Upper lobe of right lung (tissue), 1 donor: ENCODE data around the gene IGFALS. TPM values are rescaled to one million over a fixed set of nuclear protein-coding genes. Genes with fewer than 3 reads are reported as not detected.

Experiments used
- ATAC-seq: fragments of 200-7000 bp; cut with Tn5 transposase; one replicate; pipeline ENCODE4 v1.9.1; 2020; ENCODE audit warnings: mild to moderate bottlenecking, moderate library complexity
- DNase-seq: peaks from one replicate; pipeline ENCODE4 v3.0.0-alpha.2; 2020
- H3K27ac ChIP-seq: fragments of 200-600 bp; one replicate; pipeline ENCODE4 v1.8.0; 2022
- H3K27me3 ChIP-seq: fragments of 200-600 bp; one replicate; pipeline ENCODE4 v1.8.0; 2022; ENCODE audit warnings: mild to moderate bottlenecking
- H3K36me3 ChIP-seq: fragments of 200-600 bp; one replicate; pipeline ENCODE4 v1.8.0; 2022
- H3K4me1 ChIP-seq: fragments of 200-600 bp; one replicate; pipeline ENCODE4 v1.8.0; 2022
- H3K4me3 ChIP-seq: fragments of 200-600 bp; one replicate; pipeline ENCODE4 v1.8.0; 2022; ENCODE audit warnings: mild to moderate bottlenecking
- H3K9me3 ChIP-seq: fragments of 200-600 bp; one replicate; pipeline ENCODE4 v1.8.0; 2022
- intact Hi-C: fragments of 100-400 bp; cut with DNase I; formaldehyde crosslinking; loops from one replicate; pipeline ENCODE4 v1.11.0; 2022
- total RNA-seq: library from RNA; stranded (reverse); fragmentation: NEBNext Ultra II Directional; extraction: Animal tissue kit (Norgen Biotek cat#: 25700); gene quantifications from one replicate; pipeline ENCODE4 v1.2.1, GENCODE V29; 2021
- TF ChIP-seq, protein P1 (sequence below): fragments of 200-600 bp; IDR thresholded peaks from one replicate; pipeline ENCODE4 v1.8.0; 2022; ENCODE audit warnings: antibody characterized with exemption
- donor health status: DM: no; HTN: yes; CAD: no; lungs with severe emphysema.

IGFALS gene
- total RNA-seq, 1 donor from 2014 or later: 2.5 TPM

DNA sequence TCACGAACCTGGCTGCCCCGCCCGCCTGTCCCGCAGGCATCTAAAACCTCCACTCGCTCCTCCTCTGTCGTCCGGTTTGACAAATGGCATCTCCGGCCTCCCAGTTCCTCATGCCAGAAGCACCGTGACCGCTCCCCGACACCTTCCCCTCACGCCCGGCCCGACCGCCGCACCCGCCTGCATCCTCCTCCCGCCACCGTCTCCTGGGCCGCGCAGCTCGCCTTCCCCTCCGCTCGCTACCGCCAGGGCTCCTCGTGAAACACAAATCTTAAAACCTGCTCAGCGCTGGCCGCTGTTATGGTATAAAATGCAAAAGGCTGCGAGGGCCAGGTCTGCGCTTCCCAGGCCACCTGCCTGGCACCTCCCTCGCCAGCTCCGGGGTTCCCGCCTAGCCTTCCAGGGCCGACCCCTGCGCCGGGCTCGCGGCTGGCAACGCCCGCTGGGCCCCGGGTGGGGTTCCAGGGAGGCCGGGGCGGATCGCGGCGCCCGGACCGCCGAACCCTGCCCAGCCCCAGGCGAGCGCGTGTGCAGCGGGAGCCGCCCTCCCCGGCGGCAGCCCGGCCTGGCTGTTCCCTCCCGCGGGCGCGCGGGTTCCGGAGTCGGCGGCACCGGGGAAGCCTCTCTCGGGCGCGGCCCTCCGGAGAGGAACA lies 11.6 kb downstream of the IGFALS start:
- ATAC-seq (peak; percentile 21), DNase-seq (no peak)
- no peaks in the 10 kb centered on the region for H3K9me3 ChIP-seq
- H3K27me3 ChIP-seq: no peaks in the 10 kb centered on the region
- peaks cover 17% of the 10 kb centered on the region for H3K4me1 ChIP-seq
- TF ChIP-seq, protein P1, sequence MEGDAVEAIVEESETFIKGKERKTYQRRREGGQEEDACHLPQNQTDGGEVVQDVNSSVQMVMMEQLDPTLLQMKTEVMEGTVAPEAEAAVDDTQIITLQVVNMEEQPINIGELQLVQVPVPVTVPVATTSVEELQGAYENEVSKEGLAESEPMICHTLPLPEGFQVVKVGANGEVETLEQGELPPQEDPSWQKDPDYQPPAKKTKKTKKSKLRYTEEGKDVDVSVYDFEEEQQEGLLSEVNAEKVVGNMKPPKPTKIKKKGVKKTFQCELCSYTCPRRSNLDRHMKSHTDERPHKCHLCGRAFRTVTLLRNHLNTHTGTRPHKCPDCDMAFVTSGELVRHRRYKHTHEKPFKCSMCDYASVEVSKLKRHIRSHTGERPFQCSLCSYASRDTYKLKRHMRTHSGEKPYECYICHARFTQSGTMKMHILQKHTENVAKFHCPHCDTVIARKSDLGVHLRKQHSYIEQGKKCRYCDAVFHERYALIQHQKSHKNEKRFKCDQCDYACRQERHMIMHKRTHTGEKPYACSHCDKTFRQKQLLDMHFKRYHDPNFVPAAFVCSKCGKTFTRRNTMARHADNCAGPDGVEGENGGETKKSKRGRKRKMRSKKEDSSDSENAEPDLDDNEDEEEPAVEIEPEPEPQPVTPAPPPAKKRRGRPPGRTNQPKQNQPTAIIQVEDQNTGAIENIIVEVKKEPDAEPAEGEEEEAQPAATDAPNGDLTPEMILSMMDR: no peak
- peak overlapping the region; percentile 85 for H3K27ac ChIP-seq
- intact Hi-C loops: no loop called here
- peaks cover 29% of the 10 kb centered on the region for H3K36me3 ChIP-seq
- H3K4me3 ChIP-seq: peak overlapping the region; percentile 80

DNA sequence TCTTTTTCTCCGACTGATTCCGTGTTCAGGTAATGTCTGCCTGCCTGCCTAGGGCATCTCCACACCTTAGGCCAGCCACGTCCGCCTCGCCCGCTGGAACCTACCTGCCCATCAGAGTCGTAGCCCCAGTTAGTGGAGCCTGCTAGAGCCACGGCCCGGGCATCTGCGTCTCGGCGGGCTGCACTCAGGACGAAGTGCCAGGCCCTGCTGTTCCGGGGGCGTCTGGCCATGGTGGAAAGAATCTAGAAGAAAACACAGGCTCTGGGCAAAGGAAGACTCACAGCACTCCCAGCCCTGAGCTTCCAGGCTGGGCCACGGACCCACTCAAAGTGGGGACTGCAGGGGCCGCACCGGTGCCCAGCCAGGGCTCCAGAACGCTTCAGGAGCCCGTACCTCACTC lies 12.3 kb downstream of the IGFALS start:
- Histone ChIP-seq H3K4me3 (peak overlapping the region; percentile 80), H3K4me1 (peaks cover 17% of the 10 kb centered on the region), H3K27ac (no peak overlapping the region), H3K27me3 (no peaks in the 10 kb centered on the region), H3K9me3 (no peaks in the 10 kb centered on the region), H3K36me3 (peaks cover 31% of the 10 kb centered on the region)
- DNase-seq (no peak), ATAC-seq (no peak)
- TF ChIP-seq, protein P1: no peak
- intact Hi-C loops: no loop called here

DNA sequence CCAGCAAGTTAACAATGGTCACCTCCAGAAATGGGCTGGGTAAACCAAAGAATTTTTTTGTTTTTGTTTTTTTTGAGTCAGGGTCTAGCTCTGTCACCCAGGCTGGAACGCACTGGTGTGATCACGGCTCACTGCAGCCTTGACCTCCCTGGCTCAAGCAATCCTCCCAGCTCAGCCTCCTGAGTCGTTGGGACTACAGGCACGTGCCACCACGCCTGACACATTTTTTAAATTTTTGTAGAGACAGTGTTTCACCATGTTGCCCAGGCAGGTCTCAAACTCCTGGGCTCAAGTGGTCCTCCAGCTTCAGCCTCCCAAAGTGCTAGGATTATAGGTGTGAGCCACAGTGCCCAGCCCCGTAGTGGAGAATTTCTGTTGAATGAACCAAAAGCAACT lies 12.8 kb downstream of the IGFALS start:
- intact Hi-C loops: no loop called here
- ATAC-seq: no peak
- Histone ChIP-seq H3K27ac (no peak overlapping the region), H3K4me1 (peaks cover 17% of the 10 kb centered on the region), H3K4me3 (no peak overlapping the region), H3K36me3 (peaks cover 32% of the 10 kb centered on the region), H3K9me3 (no peaks in the 10 kb centered on the region), H3K27me3 (no peaks in the 10 kb centered on the region)
- TF ChIP-seq, protein P1: no peak
- no peak for DNase-seq

DNA sequence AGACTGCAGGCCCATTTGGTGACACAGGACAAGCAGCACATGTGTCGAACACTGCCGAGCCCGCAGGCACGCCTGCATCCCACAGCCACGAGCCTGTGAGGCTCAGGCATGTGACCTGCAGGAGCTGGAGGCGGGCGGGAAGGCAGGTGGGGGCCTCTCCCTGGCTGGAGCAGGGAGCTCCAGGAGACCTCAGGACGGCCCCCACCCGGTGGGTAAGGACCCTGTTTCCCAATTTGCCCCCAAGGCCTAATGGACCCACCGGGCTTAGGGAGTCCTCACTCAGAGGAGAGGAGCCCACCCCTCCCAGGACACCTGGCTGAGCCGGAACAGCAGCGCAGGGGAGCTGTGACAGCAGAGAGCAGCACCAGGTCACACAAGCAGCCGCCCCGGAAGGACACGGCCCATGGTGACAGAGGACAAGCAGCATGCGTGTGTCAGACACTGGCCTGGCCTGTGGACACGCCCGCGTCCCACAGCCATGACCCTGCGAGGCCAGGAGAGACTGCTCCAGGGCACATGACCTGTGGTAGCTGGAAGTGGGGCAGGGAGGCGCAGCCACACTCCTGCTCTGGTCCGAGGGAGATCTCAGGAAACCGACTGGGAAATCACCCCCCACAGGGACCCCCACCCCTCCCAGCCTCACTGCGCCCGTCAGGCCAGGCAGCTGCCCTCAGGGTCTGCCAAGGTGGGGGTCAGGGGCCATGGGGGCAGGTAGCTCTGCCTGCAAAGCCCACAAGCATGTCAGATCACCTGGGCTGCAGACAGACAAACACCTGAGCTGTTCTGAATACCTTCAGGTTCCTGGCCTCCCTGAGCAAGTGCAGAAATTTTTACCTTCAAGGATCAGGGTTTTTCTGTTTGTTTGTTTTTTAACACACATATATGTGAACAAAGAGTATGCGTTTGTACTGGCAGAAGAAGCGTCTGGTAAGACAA lies 13.5 kb downstream of the IGFALS start:
- Histone ChIP-seq H3K4me1 (peaks cover 17% of the 10 kb centered on the region), H3K27ac (no peak overlapping the region), H3K36me3 (peaks cover 32% of the 10 kb centered on the region), H3K27me3 (no peaks in the 10 kb centered on the region), H3K4me3 (no peak overlapping the region), H3K9me3 (no peaks in the 10 kb centered on the region)
- TF ChIP-seq, protein P1: no peak
- DNase-seq: no peak
- no peak for ATAC-seq
- intact Hi-C loops: no loop called here

DNA sequence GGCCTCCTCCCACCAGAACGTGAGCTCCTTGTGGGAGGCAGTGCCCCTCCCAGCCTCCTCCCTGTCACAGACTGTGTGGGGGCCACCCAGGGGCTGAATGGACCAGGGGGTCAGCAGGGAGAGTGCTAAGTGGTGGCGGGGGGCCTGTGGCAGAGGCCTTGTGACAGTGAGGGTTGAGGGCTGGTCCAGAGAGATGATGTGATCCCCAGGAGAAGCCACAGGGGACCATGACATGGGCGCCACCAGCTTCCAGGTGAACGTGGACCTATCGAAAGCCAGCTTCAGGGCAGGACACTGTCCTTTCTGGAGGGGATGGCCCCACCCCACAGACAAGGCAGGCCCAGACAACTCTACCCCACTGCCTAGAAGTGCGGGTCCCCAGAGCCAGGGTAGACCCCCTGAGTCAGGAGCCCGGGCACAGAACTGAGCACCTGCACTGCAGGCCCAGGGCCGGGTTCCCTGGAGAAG lies 14.2 kb downstream of the IGFALS start:
- intact Hi-C loops: no loop called here
- no peaks in the 10 kb centered on the region for H3K27me3 ChIP-seq
- H3K4me1 ChIP-seq: peaks cover 22% of the 10 kb centered on the region
- no peak overlapping the region for H3K27ac ChIP-seq
- no peak overlapping the region for H3K4me3 ChIP-seq
- DNase-seq: no peak
- TF ChIP-seq, protein P1: no peak
- H3K9me3 ChIP-seq: no peaks in the 10 kb centered on the region
- no peak for ATAC-seq
- H3K36me3 ChIP-seq: peaks cover 32% of the 10 kb centered on the region
